ENCODE results near the gene ACP6. TPM values are rescaled to one million over a fixed set of nuclear protein-coding genes. Genes with fewer than 3 reads are reported as not detected.
"Not testable (repeated sequence)": the region's sequence is repeated elsewhere in the genome, so short reads cannot be mapped to it uniquely, and the experiment has no call there.

Gene ACP6
- total and polyA plus RNA-seq, 7 donors = 4.1 to 8.8 (median 5.3) TPM

DNA sequence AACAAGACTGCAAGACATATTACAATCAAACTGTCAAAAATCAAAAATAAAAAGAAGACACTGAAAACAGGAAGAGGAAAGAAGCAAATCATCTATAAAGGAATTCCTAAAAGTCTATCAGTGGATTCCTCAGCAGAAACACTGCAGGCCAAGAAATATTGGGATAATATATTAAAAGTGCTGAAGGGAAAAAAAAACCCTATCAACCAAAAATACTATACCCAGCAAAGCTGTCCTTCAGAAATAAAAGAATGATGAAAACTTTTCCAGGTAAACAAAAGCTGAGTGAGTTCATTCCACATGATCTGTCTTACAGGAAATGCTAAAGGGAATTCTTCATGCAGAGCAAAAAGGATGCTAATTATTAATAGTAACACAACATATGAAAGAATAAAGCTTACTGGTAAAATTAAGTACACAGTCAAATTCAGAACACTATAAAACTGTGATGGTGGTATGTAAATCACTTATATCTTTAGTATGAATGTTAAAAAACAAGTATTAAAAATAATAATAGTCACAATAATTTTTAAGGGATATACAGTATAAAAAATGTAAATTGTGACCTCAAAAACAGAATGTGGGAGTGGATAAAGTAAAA, 12.9 kb upstream of the ACP6 start:
- no peaks in the 10 kb centered on the region for H3K36me3 ChIP-seq (ENCODE audit: insufficient read depth in 1 of 2, low read depth in 1 of 2)
- no peak for ATAC-seq
- no peak overlapping the region for H3K4me3 ChIP-seq
- no peaks in the 10 kb centered on the region for H3K4me1 ChIP-seq
- peaks cover 20% of the 10 kb centered on the region for H3K9me3 ChIP-seq
- TF ChIP-seq, protein P1, sequence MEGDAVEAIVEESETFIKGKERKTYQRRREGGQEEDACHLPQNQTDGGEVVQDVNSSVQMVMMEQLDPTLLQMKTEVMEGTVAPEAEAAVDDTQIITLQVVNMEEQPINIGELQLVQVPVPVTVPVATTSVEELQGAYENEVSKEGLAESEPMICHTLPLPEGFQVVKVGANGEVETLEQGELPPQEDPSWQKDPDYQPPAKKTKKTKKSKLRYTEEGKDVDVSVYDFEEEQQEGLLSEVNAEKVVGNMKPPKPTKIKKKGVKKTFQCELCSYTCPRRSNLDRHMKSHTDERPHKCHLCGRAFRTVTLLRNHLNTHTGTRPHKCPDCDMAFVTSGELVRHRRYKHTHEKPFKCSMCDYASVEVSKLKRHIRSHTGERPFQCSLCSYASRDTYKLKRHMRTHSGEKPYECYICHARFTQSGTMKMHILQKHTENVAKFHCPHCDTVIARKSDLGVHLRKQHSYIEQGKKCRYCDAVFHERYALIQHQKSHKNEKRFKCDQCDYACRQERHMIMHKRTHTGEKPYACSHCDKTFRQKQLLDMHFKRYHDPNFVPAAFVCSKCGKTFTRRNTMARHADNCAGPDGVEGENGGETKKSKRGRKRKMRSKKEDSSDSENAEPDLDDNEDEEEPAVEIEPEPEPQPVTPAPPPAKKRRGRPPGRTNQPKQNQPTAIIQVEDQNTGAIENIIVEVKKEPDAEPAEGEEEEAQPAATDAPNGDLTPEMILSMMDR (IDR thresholded peaks at IDR 0.05) = no peak
- H3K27me3 ChIP-seq (ENCODE audit: insufficient read depth in 3 of 3, low read length in 2 of 3) = peaks cover 0 to 4% (median 4%) of the 10 kb centered on the region in 3 donors
- no peak overlapping the region for H3K27ac ChIP-seq
- no peak for DNase-seq
- intact Hi-C loops (cut with DNase I) = no loop called here

DNA sequence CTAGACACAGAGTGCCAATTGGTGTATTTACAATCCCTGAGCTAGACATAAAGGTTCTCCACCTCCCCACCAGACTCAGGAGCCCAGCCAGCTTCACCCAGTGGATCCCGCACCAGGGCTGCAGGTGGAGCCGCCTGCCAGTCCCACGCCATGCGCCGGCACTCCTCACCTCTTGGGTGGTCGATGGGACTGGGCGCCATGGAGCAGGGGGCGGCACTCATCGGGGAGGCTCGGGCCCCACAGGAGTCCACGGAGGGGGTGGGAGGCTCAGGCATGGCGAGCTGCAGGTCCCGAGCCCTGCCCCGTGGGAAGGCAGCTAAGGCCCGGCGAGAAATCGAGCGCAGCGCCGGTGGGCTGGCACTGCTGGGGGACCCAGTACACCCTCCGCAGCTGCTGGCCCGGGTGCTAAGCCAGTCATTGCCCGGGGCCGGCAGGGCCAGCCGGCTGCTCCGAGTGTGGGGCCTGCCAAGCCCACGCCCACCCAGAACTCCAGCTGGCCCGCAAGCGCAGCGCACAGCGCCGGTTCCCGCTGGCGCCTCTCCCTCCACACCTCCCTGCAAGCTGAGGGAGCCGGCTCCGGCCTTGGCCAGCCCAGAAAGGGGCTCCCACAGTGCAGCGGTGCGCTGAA, 10.4 kb upstream of the ACP6 start:
- H3K36me3 ChIP-seq (ENCODE audit: insufficient read depth in 1 of 2, low read depth in 1 of 2); DNase-seq; H3K4me1 ChIP-seq; intact Hi-C loops (cut with DNase I); H3K27me3 ChIP-seq (ENCODE audit: insufficient read depth in 3 of 3, low read length in 2 of 3); ATAC-seq; H3K27ac ChIP-seq; H3K4me3 ChIP-seq: not testable (repeated sequence)
- WGBS, 3 donors = 96% methylated on average over 28 to 38 of the region's 38 CpGs
- peaks cover 20% of the 10 kb centered on the region for H3K9me3 ChIP-seq

DNA sequence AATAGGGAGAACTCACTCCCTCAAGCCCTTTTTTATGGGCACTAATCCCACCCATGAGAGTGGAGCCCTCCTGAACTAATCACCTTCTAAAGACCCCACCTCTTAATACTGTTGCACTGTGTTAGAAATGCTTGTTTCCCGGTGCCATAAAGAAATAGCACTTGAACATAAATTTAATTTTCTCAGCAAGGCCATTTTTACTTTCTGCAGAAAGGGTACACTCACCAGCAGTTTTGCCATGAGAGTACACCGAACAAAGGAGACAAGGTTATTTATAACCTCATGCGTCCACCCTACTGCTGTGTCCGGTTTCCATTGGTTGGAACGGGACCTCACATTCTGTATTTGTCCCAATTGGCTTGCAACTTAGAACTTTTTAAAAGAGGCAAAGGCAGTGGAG, 7.4 kb upstream of the ACP6 start:
- intact Hi-C loops (cut with DNase I) = loop anchor here in 1 of 2 donors (2.0 kb wide), 1 partner anchor 29 kb away; no protein-coding TSS in a partner anchor
- not testable (repeated sequence) for H3K9me3 ChIP-seq; ATAC-seq; H3K4me1 ChIP-seq; DNase-seq; H3K27me3 ChIP-seq (ENCODE audit: insufficient read depth in 3 of 3, low read length in 2 of 3); H3K36me3 ChIP-seq (ENCODE audit: insufficient read depth in 1 of 2, low read depth in 1 of 2); H3K27ac ChIP-seq; H3K4me3 ChIP-seq
- WGBS, 3 donors = 85 to 88% (median 88%) methylated on average over 5 of the region's 5 CpGs

DNA sequence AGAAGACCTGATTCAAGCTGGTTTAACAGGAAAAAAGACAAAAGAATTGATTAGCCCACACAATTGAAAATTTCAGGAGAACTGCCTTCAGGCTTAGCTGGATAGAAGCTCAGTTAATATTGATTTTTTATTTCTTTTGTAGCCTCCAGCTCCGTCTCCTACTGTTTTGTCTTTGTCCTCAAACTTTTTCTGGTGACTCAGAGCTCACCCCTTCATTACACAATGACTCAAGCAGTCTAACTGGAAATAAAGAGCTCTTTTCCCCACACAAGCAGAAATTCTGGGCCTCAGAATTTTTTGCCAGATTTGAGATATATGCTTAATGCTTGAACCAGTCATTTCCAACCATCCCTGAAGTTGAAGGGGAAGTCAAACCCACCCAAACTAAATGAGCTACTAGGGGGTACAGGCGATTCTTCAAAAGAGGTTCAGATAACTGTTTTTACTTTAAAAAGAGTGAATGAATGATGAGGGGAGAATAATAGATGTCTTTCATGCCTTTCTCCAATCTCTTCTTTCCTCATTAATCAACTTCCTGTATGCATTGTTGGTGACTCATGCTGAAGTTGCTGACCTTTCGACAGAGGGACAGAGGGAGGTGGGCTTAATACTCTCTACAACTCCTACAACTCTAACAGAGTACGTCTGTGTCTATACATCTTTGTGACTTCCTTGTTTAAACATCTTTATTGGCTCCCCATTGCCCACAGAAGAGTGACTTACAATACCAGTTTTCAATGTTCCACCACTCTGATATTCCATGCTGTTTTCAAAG, 6.2 kb upstream of the ACP6 start:
- H3K4me1 ChIP-seq = no peaks in the 10 kb centered on the region
- H3K27me3 ChIP-seq (ENCODE audit: insufficient read depth in 3 of 3, low read length in 2 of 3) = peaks cover 0 to 4% (median 2%) of the 10 kb centered on the region in 3 donors
- ATAC-seq (no peak), DNase-seq (no peak)
- TF ChIP-seq, protein P1 (IDR thresholded peaks at IDR 0.05) = no peak
- H3K9me3 ChIP-seq = peaks cover 3% of the 10 kb centered on the region
- no peak overlapping the region for H3K4me3 ChIP-seq
- intact Hi-C loops (cut with DNase I) = loop anchor here in 1 of 2 donors (2.0 kb wide), 1 partner anchor 28 kb away; no protein-coding TSS in a partner anchor
- H3K27ac ChIP-seq = no peak overlapping the region
- no peaks in the 10 kb centered on the region for H3K36me3 ChIP-seq (ENCODE audit: insufficient read depth in 1 of 2, low read depth in 1 of 2)
- WGBS, 3 donors = 63 to 71% (median 63%) methylated on average over 4 of the region's 4 CpGs

DNA sequence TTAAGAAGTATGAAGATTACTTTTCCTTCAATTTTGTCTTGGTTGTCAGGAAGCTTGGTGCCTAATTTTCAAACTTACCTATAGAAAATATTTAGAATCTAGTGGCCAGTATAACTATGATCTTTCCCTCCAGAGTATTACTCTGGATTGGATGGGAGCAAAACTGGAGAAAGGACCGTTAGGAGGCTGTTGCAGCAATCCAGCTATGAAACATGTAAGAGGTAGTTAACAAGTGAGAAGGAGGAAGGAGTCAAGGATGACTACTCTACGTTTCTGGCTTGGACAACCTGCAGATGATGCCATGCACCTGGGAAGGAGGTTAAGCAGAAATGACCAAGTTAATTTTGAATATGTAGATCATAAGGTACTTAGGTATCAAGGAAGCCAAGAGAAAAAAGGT, 3.5 kb upstream of the ACP6 start:
- Histone ChIP-seq H3K36me3 (ENCODE audit: insufficient read depth in 1 of 2, low read depth in 1 of 2) (no peaks in the 10 kb centered on the region), H3K4me1 (peaks cover 5% of the 10 kb centered on the region), H3K27me3 (ENCODE audit: insufficient read depth in 3 of 3, low read length in 2 of 3) (peaks cover 0 to 4% (median 2%) of the 10 kb centered on the region in 3 donors), H3K27ac (no peak overlapping the region), H3K9me3 (peaks cover 3% of the 10 kb centered on the region), H3K4me3 (no peak overlapping the region)
- TF ChIP-seq, protein P1 (IDR thresholded peaks at IDR 0.05) = no peak
- 36 to 42% (median 42%) methylated on average over 2 of the region's 2 CpGs for WGBS, 3 donors
- DNase-seq = no peak
- no peak for ATAC-seq
- intact Hi-C loops (cut with DNase I) = no loop called here

All from psoas muscle (tissue), 8 donors.